DMS53 treated with DMSO at 0.1 percent for 48 hours (cell line): ENCODE measurements around the gene MAP3K8.
A peak's percentile ranks its signal among the peaks of the same experiment; 100 is the strongest.
"Not testable (repeated sequence)": the region's sequence is repeated elsewhere in the genome, so short reads cannot be mapped to it uniquely, and the experiment has no call there.

Source experiments
- DNase-seq: peaks from one replicate; lab custom pipeline; 2025; ENCODE audit not compliant: unreplicated experiment; lab: John Stamatoyannopoulos, UW

MAP3K8 gene

DNA sequence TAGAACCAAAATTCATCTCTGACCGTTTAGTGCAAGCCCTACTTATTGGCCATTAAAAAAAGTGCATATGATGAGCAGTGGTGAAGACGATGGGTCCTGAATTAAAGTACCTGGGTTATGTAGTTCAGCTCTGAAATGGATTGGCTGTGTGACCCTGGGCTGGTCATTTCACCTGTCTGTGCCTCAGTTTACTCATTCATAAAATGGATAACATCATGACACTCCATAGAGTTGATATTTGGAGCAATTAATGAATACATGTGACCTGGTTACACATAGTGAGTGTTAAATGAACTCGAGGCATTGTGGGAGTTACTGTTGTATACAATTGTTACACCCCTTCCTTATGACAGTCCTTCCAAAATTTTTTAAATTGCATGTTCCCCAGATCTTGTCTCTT is 9.1 kb downstream of the MAP3K8 start:
- DNase-seq, result no peak

DNA sequence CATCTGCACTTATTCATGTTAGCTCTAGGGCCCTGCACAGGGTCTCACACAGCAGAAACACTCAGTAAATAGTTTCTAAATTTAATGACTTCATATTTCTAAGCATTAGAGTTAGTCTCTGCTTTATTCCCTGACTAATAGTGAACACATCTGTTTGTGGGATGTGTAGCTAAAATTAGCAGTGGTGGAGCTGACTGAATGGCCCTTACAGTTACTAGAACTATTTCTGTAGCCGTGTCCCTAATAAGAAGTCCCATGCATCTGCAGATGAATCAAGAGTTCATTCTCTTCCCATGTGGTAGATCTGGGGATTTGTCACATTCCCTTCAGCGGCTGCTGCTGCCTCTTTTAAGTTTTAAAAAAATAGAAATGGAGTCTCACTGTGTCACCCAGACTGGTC is 11.7 kb downstream of the MAP3K8 start:
- no peak for DNase-seq

DNA sequence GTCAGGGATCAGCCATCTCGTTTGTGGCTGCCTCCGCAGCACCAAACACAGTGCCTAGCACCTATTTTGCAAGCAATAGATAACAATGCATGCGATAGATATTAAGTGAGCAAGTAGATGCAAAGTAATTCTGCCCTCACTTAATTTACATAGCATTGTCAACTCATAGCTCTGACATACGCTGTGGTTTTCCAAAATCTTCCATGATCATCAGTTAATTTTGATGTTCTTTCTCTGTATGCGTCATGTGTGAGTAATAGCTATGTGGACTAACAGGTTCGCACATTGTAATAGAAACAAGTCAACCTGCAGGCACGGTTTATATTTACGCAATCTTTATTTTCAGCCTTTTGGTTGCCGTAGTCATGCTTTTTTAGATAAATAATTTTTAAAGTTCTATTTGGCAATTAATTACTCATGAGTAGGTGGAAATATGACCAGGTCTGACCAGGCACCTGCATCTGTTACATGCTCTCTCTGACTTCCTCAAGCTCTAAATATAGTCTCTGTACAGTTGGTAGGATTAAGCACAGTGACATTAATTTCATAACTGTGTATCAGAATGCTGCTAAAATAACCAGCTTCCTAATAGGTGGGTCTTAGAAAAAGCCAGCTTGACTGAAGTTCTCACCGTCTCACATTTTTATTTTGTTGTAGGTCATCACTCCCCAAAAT is 13.3 kb downstream of the MAP3K8 start:
- no peak for DNase-seq

DNA sequence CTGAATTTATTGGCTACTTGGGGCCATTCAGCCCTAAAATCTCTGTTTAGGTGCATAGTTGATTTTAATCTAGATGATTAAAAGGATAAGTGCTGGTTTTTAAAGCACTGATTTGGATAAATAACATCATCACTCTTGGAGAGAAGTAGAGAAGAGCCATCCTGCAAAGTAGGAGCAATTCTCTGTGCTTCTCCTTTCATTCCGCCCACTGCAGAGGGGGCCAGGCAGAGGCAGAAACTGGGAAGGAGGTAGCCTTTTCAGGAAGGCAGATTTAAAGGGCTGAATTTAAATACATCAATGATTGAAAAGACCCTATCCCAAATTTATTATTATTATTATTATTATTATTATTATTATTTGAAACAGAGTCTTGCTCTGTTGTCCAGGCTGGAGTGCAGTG is 14.1 kb downstream of the MAP3K8 start:
- no peak for DNase-seq

DNA sequence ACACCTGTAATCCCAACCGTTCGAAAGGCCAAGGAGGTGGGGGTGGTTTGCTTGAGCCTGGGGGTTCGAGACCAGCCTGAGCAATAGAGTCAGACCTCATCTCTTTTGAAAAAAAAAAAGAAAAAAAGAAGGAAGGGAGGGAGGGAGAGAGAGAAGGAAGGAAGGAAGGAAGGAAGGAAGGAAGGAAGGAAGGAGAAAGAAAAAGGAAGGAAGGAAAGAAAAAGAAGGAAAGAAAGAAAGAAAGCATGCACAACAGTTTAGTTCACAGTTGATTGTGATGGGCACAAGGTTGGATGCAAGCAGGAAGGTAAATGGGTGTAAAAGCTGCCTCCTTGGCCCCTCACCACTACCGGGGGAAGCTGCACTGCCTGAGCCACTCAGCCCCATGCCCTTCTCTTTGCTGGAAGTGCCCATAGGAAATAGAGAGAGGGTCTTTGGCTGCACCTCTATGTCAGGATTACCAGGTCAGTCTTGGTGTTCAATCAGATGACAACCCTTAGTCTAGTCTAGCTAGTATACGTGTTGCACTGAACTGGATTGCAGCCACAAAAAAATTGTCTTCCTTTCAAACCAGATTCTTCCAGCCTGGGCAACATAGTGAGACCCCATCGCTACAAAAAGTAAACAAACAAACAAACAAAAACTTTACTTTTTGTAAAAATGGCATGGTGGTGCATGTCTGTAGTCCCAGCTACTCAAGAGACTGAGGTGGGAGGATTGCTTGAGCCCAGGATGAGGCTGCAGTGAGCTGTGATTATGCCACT is 20.0 kb downstream of the MAP3K8 start:
- no peak for DNase-seq

DNA sequence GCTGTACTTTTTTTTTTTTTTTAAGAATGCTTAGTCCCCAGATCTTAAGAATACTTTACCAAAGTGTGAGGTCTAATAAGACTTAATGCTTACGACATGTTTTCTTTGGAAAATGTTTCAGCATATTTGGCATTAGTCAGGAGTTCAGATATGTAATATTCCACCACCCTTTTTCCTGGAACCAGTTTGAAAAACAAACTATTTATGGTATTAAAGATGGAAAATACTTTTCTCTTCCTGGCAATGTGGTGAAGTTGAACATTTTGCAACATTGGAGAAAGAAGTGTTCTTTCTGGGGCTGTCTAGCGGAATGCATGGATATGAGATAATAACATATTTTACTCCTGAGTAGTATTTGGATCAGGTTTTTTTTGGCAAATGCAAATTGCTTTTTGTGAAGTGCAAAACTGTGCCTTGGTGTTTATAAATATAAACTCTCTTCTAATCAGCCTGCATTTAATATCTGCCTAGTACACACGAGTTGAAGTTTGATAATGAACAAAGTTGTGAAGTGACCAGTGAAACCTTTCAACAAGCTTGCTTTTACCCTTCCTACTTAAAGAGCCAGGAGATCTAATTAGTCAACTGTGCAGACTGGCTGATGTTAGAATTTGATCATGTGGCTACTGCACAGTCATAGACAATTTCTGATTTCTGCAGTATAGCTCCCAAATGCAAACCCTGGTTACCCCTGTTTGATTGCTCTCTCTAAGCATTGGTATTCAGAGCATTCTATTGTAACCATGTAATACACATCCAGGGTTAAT is 20.9 kb downstream of the MAP3K8 start:
- DNase-seq, result no peak

DNA sequence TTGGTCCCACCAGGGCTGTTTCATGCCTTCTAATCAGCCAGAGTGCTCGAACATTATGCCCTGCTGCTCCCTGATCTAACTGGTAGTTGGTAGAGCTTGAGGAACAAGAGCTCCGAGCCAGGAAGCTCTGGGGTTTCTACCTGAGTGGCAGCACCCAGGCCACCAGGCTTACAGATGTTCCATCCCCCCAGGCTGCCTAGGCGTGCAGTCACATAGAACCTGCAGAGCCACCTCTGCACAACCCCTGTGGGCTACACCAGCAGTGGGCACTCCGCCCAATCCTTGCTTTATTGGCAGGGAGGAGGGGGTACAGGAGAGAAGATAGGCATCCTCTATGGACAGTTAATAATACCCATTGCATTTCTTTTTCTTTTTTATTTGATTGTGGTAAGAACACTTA is 21.8 kb downstream of the MAP3K8 start:
- no peak for DNase-seq

DNA sequence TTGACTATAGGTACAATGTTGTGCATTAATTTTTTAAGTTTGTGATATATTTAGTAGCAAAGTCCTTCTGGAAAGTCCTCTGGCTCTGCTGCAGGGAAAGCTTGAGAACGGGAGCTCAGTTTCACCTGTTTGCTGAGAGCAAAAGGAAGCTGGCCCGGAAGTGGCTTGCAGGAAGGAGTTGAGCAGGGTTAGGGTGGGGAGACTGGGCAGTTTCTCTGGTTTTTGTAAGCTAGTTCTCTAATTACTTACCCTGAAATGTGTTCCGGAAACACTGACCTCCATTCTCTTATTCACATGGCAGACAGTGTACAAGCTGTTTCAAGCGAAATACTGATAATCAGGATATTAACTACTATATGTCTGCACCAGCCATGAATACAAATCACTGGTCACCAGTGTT is 22.3 kb downstream of the MAP3K8 start:
- no peak for DNase-seq

DNA sequence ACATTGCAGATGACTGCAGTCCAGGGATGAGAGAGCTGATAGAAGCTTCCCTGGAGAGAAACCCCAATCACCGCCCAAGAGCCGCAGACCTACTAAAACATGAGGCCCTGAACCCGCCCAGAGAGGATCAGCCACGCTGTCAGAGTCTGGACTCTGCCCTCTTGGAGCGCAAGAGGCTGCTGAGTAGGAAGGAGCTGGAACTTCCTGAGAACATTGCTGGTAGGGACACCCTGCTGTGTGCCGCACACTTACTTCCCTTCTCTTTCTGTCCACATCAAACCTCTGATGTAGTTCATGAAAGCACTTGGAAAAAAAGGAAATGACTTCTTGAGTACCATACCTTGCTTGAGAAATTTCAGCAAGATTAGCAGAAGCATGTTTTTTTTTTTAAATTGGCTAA is 25.3 kb downstream of the MAP3K8 start:
- no peak for DNase-seq

DNA sequence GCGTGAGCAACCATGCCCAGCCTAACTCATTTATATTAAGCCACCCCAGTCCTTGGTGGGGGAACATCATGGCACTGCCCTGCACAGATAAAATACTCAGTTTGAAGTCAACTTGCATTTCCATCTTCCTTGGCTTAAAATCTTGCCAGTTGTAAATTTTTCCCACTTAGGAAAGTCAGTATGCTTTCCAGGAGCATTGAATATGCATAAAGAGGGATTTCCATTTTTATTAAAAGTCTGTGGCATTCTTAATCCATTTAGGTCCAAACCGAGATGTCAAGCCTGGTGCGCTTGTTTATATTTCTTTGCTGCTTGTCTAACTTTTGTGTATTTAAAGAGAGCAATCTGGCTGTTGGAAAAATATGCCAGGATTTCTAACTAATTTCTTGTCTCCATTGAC is 26.1 kb downstream of the MAP3K8 start:
- no peak for DNase-seq

DNA sequence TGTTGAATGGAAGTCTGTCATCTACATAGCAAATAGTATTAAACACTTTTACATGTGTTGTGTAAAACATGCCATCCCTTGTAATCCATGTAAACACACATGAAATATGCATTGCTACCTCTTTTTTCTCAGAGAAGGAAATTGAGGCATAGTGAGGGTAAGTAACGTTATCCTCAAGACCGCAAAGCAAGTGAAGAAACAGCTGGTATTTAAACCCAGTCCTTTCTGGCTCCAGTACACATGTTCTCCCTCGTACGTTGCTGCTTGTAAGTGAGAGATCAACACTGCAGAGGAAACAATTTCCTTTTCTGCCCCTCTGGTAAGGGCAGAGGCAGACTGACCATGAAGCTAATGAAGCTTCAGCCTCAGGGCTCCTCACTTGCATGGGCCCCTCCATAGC is 28.5 kb downstream of the MAP3K8 start:
- no peak for DNase-seq

DNA sequence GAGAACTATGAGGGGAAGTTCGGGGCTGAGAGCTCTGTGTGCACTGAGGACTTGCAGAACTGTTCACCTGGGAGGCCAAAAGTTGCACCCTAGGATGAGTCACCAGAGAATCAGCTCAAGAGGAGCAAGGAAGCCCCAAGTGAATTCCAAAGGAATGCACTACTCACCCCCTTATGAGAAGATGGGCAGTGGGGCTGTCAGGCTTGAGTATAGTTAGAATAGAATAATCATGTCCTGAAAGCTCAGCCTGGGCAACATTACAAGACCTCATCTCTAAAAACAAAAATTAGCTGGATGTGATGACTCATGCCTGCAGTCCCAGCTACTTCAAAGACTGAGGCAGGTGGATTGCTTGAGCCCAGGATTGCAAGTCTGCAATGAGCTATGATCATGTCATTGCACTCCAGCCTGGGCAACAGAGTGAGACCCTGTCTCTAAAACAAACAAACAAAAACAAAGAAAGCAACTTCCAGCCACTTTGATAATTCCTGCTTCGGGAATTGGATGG is 30.0 kb downstream of the MAP3K8 start:
- peak; percentile 6 for DNase-seq

DNA sequence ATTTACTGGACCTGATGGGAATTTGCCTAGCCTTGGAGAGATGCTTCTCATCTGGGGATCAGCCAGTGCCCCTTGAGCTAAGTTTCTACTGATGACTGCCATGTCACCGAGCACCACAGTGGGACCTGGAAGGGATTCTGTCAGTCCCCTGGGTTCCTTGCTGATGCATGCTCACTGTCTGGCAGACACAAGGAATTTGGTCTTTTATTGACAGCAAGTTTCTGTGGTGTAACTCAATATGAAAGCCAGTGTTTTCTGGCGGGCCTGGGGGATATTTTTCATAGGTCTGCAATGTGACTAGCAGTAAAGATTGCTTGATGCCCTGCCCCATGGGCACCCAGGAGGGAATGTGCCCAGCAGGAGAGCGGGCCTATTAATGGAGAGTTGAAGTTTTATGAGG is 30.7 kb downstream of the MAP3K8 start:
- DNase-seq, result no peak

DNA sequence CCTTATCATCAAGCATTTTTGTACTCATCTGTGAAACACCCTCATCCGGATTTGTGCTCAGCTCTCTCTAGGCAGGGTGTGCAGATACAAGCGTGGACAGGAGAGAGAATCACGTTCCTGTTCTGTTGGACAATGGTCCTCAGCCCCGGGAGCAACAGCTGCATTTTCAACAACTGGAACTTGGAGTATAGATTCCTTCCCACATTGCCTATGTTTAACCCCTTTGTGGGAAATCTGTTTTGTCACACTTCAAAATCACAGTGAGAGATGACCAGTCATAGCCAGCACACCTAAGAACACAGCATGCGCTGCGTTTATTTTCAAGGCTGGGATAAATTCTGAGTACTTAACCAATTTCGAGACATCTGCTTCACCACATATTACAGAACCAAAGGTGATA is 32.5 kb downstream of the MAP3K8 start:
- no peak for DNase-seq

DNA sequence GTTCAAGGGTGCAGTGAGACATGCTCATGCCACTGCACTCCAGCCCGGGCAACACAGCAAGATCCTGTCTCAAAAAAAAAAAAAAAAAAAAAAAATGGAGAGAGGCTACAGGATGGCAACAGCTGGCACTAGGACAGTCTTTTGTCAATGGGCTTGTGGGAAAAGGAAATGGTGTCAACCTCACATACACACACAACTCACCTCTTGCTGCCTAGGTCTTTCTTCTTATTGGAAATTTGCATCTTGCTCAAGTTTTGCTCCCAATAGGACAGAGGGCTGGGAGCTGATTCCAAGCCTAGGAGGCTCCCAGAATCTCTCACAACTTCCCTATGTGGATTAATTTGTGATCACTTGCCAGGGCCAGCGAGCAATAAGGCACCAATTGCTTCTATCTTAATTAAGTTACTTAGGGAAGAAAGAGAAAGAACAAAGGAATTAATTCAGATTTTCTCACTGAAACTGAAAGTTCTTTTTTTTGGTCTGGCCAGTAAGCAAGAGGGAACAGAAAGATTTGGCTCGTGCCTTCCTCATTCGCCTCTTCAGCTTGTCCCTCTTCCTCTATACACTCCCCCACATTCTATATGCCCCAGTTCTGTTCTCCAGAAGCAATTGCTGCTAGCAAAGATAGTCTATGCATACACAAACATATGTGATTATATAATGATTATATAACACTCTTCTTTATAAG is 33.8 kb downstream of the MAP3K8 start:
- no peak for DNase-seq

DNA sequence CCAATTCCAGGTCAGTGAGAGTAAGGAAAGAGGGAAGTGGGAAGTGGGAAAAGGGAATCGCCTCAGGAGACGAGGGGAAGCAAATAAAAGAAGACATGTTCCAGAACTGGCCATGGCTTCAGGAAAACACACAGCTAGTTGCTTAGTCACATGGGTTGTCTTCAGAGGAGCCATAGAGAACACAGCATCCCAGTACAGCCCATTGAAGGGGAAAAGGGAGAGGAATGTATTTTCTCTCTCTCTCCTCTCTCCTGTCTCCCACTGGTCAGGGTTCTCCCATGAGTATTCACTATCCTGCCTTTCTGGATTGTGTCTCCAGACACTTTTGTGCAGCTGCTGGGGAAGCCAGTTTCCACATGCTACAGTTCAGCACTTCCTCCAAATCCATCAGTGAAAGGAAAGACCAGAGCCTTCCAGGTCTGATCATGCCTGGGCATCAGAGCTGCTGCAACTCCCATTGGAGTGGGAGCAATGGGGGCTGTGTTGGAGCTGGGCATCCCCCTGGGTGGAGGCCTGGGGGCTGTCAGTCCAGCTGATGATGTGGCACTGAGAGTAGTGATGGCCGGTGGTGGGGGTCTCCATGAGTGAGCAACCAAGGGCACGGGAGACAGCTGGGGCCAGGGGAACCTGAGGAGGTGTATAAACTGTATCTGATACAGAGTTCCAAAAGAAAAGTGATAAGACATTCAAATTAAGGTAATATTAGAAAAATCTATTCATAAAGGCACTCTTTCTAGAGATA is 38.6 kb downstream of the MAP3K8 start:
- no peak for DNase-seq

DNA sequence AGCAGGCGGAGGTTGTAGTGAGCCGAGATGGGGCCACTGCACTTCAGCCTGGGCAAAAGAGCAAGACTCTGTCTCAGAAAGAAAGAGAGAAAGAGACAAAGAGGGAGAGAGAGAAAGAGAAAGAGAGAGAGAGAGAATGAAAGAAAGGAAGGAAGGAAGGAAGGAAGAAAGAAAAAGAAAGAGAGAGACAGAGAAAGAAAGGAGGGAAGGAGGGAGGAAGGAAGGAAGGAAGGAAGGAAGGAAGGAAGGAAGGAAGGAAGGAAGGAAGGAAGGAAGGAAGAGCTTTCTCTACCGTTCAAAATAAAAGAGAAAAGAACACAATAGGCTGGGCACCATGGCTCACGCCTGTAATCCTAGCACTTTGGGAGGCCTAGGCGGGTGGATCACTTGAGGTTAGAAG is 41.5 kb downstream of the MAP3K8 start:
- DNase-seq, result not testable (repeated sequence)

DNA sequence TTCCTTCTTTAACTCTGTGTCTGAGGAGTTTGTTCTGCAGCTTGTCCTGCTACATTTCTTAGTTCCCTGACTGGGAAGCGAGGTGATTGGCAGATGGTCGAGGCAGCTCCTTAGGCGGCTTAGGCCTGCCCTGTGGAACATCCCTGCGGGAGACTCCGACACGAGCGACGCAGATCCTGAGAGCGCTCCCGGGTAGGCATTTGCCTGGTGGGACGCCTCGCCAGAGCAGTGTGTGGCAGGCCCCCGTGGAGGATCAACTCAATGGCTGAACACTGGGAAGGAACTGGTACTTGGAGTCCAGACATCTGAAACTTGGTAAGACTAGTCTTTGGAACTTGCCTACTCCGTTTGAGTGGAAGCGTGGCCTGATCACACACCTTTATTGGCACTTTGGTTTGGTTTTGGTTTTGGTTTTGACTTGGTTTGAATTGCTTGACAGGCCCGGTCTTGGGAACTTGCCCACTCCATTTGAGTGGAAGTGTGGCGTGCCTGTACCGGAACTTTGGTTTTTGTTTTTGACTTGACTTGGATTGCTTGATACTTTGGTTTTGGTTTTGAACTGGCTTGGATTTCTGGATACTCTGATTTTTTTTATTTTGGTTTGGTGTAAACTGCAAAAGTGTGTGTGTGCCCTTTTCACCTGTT is 42.6 kb downstream of the MAP3K8 start:
- DNase-seq, result no peak

DNA sequence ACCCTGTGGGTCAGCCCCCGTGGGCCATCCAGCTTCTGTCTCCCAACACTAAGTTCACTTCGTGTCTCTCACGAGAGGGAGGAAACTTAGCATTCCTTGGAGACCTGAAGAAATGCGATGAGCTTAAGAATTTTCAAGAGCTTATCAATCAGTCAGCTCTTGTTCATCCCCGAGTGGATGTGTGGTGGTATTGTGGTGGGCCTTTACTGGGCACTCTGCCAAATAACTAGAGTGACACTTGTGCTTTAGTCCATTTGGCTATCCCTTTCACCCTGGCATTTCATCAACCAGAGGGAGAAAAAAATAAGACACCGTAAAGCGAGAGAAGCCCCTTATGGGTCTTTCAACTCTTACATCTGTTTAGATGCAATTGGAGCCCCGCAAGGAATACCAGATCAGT is 45.5 kb downstream of the MAP3K8 start:
- DNase-seq, result not testable (repeated sequence)

DNA sequence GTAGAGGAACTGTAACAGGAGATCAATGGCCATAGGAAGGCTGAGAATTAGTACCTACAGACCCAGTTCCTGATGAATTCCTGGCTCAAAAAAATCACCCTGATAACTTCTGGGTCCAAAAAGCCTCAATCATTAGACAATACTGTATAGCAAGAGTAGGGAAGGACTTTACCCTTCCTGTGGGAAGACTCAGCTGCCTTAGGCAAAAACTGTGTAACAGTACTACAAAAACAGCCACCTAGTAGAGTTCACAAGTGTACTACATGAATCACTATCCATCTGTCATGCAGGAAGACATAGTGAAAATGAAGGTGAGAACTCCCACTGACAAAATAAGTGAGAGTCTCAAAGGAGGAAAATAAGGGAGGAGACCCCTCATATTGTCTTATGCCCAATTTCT is 47.6 kb downstream of the MAP3K8 start:
- DNase-seq, result no peak
